HL-60 (cell line): Measurements from ENCODE around the gene INO80.

Experiments used
- CTCF ChIP-seq: IDR thresholded peaks from one replicate; pipeline ENCODE4 v1.5.1; 2011; ENCODE audit warnings: low read length, control low read depth, inconsistent platforms; ENCODE audit not compliant: insufficient read depth
- GABPA ChIP-seq: IDR thresholded peaks from 2 replicates; pipeline ENCODE4 v1.6.1; 2012; ENCODE audit warnings: low read depth
- POLR2AphosphoS5 ChIP-seq: IDR thresholded peaks from 2 replicates; pipeline ENCODE4 v1.6.1; 2012; ENCODE audit warnings: low read depth
- REST ChIP-seq: IDR thresholded peaks from 2 replicates; pipeline ENCODE4 v1.6.1; 2012; ENCODE audit warnings: low read depth; ENCODE audit not compliant: insufficient replicate concordance
- SPI1 ChIP-seq: IDR thresholded peaks from 2 replicates; pipeline ENCODE4 v1.6.1; 2012; ENCODE audit warnings: low read depth, mild to moderate bottlenecking, borderline replicate concordance

- TF ChIP-seq CTCF (no peak), POLR2AphosphoS5 (no peak), REST (no peak), GABPA (no peak), SPI1 (no peak)
Observed at GRCh38 chr15:40929660-40930429, 186.2 kb downstream of the INO80 start.
